Measurements from ENCODE around the gene LIN7A.

The LIN7A gene

GRCh38 chr12:80937391-80938238 is at the start of gene LIN7A:
Gene LIN7A, minus strand, starts transcription at chr12:80937934. Its CDS starts 212 bp downstream, at chr12:80937722.
- no CpG with 5 or more reads among the region's 47 CpGs for WGBS (ENCODE audit: insufficient coverage, insufficient read length)

GRCh38 chr12:80986224-80986623 is 48.5 kb upstream of the LIN7A start:
- Histone ChIP-seq H3K4me1 (ENCODE audit: control insufficient read depth, insufficient read depth, low read length) (no peaks in the 10 kb centered on the region; the same call in 1 of the 2 replicates), H3K9me3 (ENCODE audit: control insufficient read depth, insufficient read depth, low read length) (no peaks in the 10 kb centered on the region), H3K36me3 (ENCODE audit: control insufficient read depth, insufficient read depth, low read length) (no peaks in the 10 kb centered on the region), H3K27ac (ENCODE audit: low read length) (no peak overlapping the region), H3K4me3 (ENCODE audit: low read length) (no peak overlapping the region), H3K27me3 (ENCODE audit: control insufficient read depth, insufficient read depth, low read length) (no peaks in the 10 kb centered on the region)
- WGBS (ENCODE audit: insufficient coverage, insufficient read length): no CpG with 5 or more reads among the region's 1 CpG
- no peak for DNase-seq (ENCODE audit: low read depth, low spot score)

More at GRCh38 chr12:80937391-80938238, at the start of gene LIN7A:
- no peaks in the 10 kb centered on the region for H3K27me3 ChIP-seq (ENCODE audit: control insufficient read depth, insufficient read depth, low read length)
- no peak within 1 kb of the TSS for H3K27ac ChIP-seq (ENCODE audit: low read length)
- DNase-seq (ENCODE audit: low read depth, low spot score): no peak
- H3K9me3 ChIP-seq (ENCODE audit: control insufficient read depth, insufficient read depth, low read length): no peaks in the 10 kb centered on the region
- H3K36me3 ChIP-seq (ENCODE audit: control insufficient read depth, insufficient read depth, low read length): no peaks in the 10 kb centered on the region
- no peaks in the 10 kb centered on the region; the same call in 1 of the 2 replicates for H3K4me1 ChIP-seq (ENCODE audit: control insufficient read depth, insufficient read depth, low read length)
- H3K4me3 ChIP-seq (ENCODE audit: low read length): peak within 1 kb of the TSS; percentile 95

- Histone ChIP-seq H3K4me3 (ENCODE audit: low read length) (no peak overlapping the region), H3K9me3 (ENCODE audit: control insufficient read depth, insufficient read depth, low read length) (no peaks in the 10 kb centered on the region), H3K4me1 (ENCODE audit: control insufficient read depth, insufficient read depth, low read length) (no peaks in the 10 kb centered on the region), H3K36me3 (ENCODE audit: control insufficient read depth, insufficient read depth, low read length) (no peaks in the 10 kb centered on the region), H3K27ac (ENCODE audit: low read length) (no peak overlapping the region), H3K27me3 (ENCODE audit: control insufficient read depth, insufficient read depth, low read length) (no peaks in the 10 kb centered on the region)
- no CpG with 5 or more reads among the region's 6 CpGs for WGBS (ENCODE audit: insufficient coverage, insufficient read length)
- no peak for DNase-seq (ENCODE audit: low read depth, low spot score)
These were observed 42.1 kb upstream of the LIN7A start for GRCh38 chr12:80979816-80980215.

- H3K4me3 ChIP-seq (ENCODE audit: low read length): no peak overlapping the region
- WGBS (ENCODE audit: insufficient coverage, insufficient read length): no CpG with 5 or more reads among the region's 3 CpGs
- no peak overlapping the region for H3K27ac ChIP-seq (ENCODE audit: low read length)
- no peaks in the 10 kb centered on the region for H3K36me3 ChIP-seq (ENCODE audit: control insufficient read depth, insufficient read depth, low read length)
- no peaks in the 10 kb centered on the region for H3K9me3 ChIP-seq (ENCODE audit: control insufficient read depth, insufficient read depth, low read length)
- no peak for DNase-seq (ENCODE audit: low read depth, low spot score)
- no peaks in the 10 kb centered on the region for H3K4me1 ChIP-seq (ENCODE audit: control insufficient read depth, insufficient read depth, low read length)
- no peaks in the 10 kb centered on the region for H3K27me3 ChIP-seq (ENCODE audit: control insufficient read depth, insufficient read depth, low read length)
These were observed 41.5 kb upstream of the LIN7A start for GRCh38 chr12:80979251-80979650.

- WGBS (ENCODE audit: insufficient coverage, insufficient read length): no CpG with 5 or more reads among the region's 6 CpGs
- H3K27me3 ChIP-seq (ENCODE audit: control insufficient read depth, insufficient read depth, low read length): no peaks in the 10 kb centered on the region
- no peaks in the 10 kb centered on the region for H3K36me3 ChIP-seq (ENCODE audit: control insufficient read depth, insufficient read depth, low read length)
- no peaks in the 10 kb centered on the region for H3K4me1 ChIP-seq (ENCODE audit: control insufficient read depth, insufficient read depth, low read length)
- no peak overlapping the region for H3K4me3 ChIP-seq (ENCODE audit: low read length)
- no peaks in the 10 kb centered on the region for H3K9me3 ChIP-seq (ENCODE audit: control insufficient read depth, insufficient read depth, low read length)
- H3K27ac ChIP-seq (ENCODE audit: low read length): no peak overlapping the region
- no peak for DNase-seq (ENCODE audit: low read depth, low spot score)
These were observed 39.6 kb upstream of the LIN7A start for GRCh38 chr12:80977346-80977745.

- Histone ChIP-seq H3K36me3 (ENCODE audit: control insufficient read depth, insufficient read depth, low read length) (no peaks in the 10 kb centered on the region), H3K9me3 (ENCODE audit: control insufficient read depth, insufficient read depth, low read length) (no peaks in the 10 kb centered on the region), H3K27ac (ENCODE audit: low read length) (no peak overlapping the region), H3K4me1 (ENCODE audit: control insufficient read depth, insufficient read depth, low read length) (no peaks in the 10 kb centered on the region), H3K27me3 (ENCODE audit: control insufficient read depth, insufficient read depth, low read length) (no peaks in the 10 kb centered on the region), H3K4me3 (ENCODE audit: low read length) (no peak overlapping the region)
- DNase-seq (ENCODE audit: low read depth, low spot score): no peak
These were observed 30.6 kb upstream of the LIN7A start for GRCh38 chr12:80968326-80968725.

GRCh38 chr12:80967565-80967964 is 29.8 kb upstream of the LIN7A start:
- Histone ChIP-seq H3K9me3 (ENCODE audit: control insufficient read depth, insufficient read depth, low read length) (no peaks in the 10 kb centered on the region), H3K36me3 (ENCODE audit: control insufficient read depth, insufficient read depth, low read length) (no peaks in the 10 kb centered on the region), H3K4me3 (ENCODE audit: low read length) (no peak overlapping the region), H3K27me3 (ENCODE audit: control insufficient read depth, insufficient read depth, low read length) (no peaks in the 10 kb centered on the region), H3K27ac (ENCODE audit: low read length) (no peak overlapping the region), H3K4me1 (ENCODE audit: control insufficient read depth, insufficient read depth, low read length) (no peaks in the 10 kb centered on the region)
- no peak for DNase-seq (ENCODE audit: low read depth, low spot score)
- WGBS (ENCODE audit: insufficient coverage, insufficient read length): no CpG with 5 or more reads among the region's 3 CpGs

- no CpG with 5 or more reads among the region's 1 CpG for WGBS (ENCODE audit: insufficient coverage, insufficient read length)
- Histone ChIP-seq H3K36me3 (ENCODE audit: control insufficient read depth, insufficient read depth, low read length) (no peaks in the 10 kb centered on the region), H3K9me3 (ENCODE audit: control insufficient read depth, insufficient read depth, low read length) (no peaks in the 10 kb centered on the region), H3K4me1 (ENCODE audit: control insufficient read depth, insufficient read depth, low read length) (no peaks in the 10 kb centered on the region), H3K27ac (ENCODE audit: low read length) (no peak overlapping the region), H3K27me3 (ENCODE audit: control insufficient read depth, insufficient read depth, low read length) (no peaks in the 10 kb centered on the region), H3K4me3 (ENCODE audit: low read length) (no peak overlapping the region)
- peak; percentile 35 for DNase-seq (ENCODE audit: low read depth, low spot score)
These were observed 28.3 kb upstream of the LIN7A start for GRCh38 chr12:80966001-80966400.

GRCh38 chr12:80958162-80958561 is 20.4 kb upstream of the LIN7A start:
- H3K36me3 ChIP-seq (ENCODE audit: control insufficient read depth, insufficient read depth, low read length): no peaks in the 10 kb centered on the region
- H3K9me3 ChIP-seq (ENCODE audit: control insufficient read depth, insufficient read depth, low read length): no peaks in the 10 kb centered on the region
- H3K4me3 ChIP-seq (ENCODE audit: low read length): no peak overlapping the region
- no peak for DNase-seq (ENCODE audit: low read depth, low spot score)
- no peaks in the 10 kb centered on the region for H3K27me3 ChIP-seq (ENCODE audit: control insufficient read depth, insufficient read depth, low read length)
- peaks cover 1% of the 10 kb centered on the region; the same call in 1 of the 2 replicates for H3K4me1 ChIP-seq (ENCODE audit: control insufficient read depth, insufficient read depth, low read length)
- WGBS (ENCODE audit: insufficient coverage, insufficient read length): no CpG with 5 or more reads among the region's 5 CpGs
- H3K27ac ChIP-seq (ENCODE audit: low read length): no peak overlapping the region

- Histone ChIP-seq H3K4me3 (ENCODE audit: low read length) (no peak overlapping the region), H3K9me3 (ENCODE audit: control insufficient read depth, insufficient read depth, low read length) (no peaks in the 10 kb centered on the region), H3K36me3 (ENCODE audit: control insufficient read depth, insufficient read depth, low read length) (no peaks in the 10 kb centered on the region), H3K4me1 (ENCODE audit: control insufficient read depth, insufficient read depth, low read length) (peaks cover 1% of the 10 kb centered on the region; the same call in 1 of the 2 replicates), H3K27me3 (ENCODE audit: control insufficient read depth, insufficient read depth, low read length) (no peaks in the 10 kb centered on the region), H3K27ac (ENCODE audit: low read length) (no peak overlapping the region)
- no CpG with 5 or more reads among the region's 5 CpGs for WGBS (ENCODE audit: insufficient coverage, insufficient read length)
- DNase-seq (ENCODE audit: low read depth, low spot score): no peak
These were observed 17.3 kb upstream of the LIN7A start for GRCh38 chr12:80954857-80955520.
